K562 (cell line): ENCODE data around the gene SRCAP.

ENCODE experiments used
- EZH2 ChIP-seq: IDR thresholded peaks from 2 replicates; pipeline ENCODE4 v1.6.1; 2012; ENCODE audit warnings: low read depth, mild to moderate bottlenecking, inconsistent platforms, low read length, borderline replicate concordance
- NFATC3 ChIP-seq: fragments of 450-650 bp; IDR thresholded peaks from 2 replicates; pipeline ENCODE4 v1.6.1; 2017; ENCODE audit warnings: mild to moderate bottlenecking
- SMAD4 ChIP-seq: fragments of 250-450 bp; sonication (Bioruptor Pico); conservative IDR thresholded peaks from 2 replicates; pipeline ENCODE4 v1.8.0; 2021; ENCODE audit warnings: inconsistent platforms, mild to moderate bottlenecking, moderate library complexity
- TCF7 ChIP-seq: sonication (generic); IDR thresholded peaks from 2 replicates; pipeline ENCODE4 v1.6.1; 2016; ENCODE audit warnings: antibody characterized with exemption, borderline replicate concordance
- TRIM24 ChIP-seq, 2 experiments: fragments of 450-650 bp; IDR thresholded peaks; 2 replicates each; pipeline ENCODE4 v1.6.1; 2016
- ZBTB7A ChIP-seq: IDR thresholded peaks from 2 replicates; pipeline ENCODE4 v1.6.1; 2011; ENCODE audit warnings: low read depth, mild to moderate bottlenecking, low read length, moderate library complexity, borderline replicate concordance; ENCODE audit not compliant: control insufficient read depth
- ZFPM2 ChIP-seq: fragments of 250-450 bp; sonication (Bioruptor Pico); IDR thresholded peaks from 2 replicates; pipeline ENCODE4 v1.5.1; 2022; ENCODE audit warnings: mild to moderate bottlenecking
- TF ChIP-seq, protein P1 (sequence below): sonication (generic); formaldehyde crosslinking; IDR thresholded peaks from 2 replicates; pipeline ENCODE4 v1.8.0; 2023; ENCODE audit warnings: mild to moderate bottlenecking, missing genetic modification reagents
- TF ChIP-seq, protein P2 (sequence below), 3 experiments: IDR thresholded peaks in 2 of 3; conservative IDR thresholded peaks in 1 of 3; 2 replicates each; pipeline ENCODE4 v1.5.1; 2011 to 2012; ENCODE audit warnings: low read length in 3 of 3, mild to moderate bottlenecking in 3 of 3, control low read depth in 2 of 3, improper control_type of control experiment in 1 of 3, inconsistent platforms in 1 of 3, low read depth in 1 of 3, mixed read lengths in 1 of 3, moderate library complexity in 1 of 3; ENCODE audit not compliant: insufficient read depth in 2 of 3
- TF ChIP-seq, protein P3 (sequence below): sonication (generic); formaldehyde crosslinking; IDR thresholded peaks from 2 replicates; pipeline ENCODE4 v1.8.0; 2022; ENCODE audit warnings: missing genetic modification reagents, mild to moderate bottlenecking, borderline replicate concordance

DNA sequence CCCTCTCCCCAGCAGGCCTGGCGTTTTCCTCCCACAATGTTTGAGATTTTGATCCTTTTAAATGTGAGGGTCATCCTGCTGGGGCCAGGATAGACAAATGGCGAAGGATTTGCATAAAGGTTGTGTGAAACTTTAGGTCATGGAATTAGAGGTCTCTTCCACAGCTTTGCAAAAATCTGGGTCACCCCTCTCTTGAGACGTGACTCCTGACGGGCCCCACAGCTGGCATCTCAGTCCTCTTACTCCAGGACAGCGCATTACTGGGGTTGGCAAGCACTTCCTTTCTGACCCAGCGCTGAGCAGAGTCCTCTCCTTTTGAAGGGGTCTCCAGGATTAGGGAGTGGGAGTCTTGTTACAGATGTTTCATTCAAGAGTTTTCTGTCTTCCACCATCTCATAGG lies 80.6 kb downstream of the SRCAP start:
- TF ChIP-seq, protein P1, sequence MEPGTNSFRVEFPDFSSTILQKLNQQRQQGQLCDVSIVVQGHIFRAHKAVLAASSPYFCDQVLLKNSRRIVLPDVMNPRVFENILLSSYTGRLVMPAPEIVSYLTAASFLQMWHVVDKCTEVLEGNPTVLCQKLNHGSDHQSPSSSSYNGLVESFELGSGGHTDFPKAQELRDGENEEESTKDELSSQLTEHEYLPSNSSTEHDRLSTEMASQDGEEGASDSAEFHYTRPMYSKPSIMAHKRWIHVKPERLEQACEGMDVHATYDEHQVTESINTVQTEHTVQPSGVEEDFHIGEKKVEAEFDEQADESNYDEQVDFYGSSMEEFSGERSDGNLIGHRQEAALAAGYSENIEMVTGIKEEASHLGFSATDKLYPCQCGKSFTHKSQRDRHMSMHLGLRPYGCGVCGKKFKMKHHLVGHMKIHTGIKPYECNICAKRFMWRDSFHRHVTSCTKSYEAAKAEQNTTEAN (CRISPR knock-in tag), result no peak
- no peak for TF ChIP-seq NFATC3
- no peak for TF ChIP-seq EZH2
- TF ChIP-seq, protein P2, sequence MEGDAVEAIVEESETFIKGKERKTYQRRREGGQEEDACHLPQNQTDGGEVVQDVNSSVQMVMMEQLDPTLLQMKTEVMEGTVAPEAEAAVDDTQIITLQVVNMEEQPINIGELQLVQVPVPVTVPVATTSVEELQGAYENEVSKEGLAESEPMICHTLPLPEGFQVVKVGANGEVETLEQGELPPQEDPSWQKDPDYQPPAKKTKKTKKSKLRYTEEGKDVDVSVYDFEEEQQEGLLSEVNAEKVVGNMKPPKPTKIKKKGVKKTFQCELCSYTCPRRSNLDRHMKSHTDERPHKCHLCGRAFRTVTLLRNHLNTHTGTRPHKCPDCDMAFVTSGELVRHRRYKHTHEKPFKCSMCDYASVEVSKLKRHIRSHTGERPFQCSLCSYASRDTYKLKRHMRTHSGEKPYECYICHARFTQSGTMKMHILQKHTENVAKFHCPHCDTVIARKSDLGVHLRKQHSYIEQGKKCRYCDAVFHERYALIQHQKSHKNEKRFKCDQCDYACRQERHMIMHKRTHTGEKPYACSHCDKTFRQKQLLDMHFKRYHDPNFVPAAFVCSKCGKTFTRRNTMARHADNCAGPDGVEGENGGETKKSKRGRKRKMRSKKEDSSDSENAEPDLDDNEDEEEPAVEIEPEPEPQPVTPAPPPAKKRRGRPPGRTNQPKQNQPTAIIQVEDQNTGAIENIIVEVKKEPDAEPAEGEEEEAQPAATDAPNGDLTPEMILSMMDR (IDR thresholded peaks at IDR 0.05 in 2 of 3, conservative IDR thresholded peaks at IDR 0.05 in 1 of 3; ENCODE audit: insufficient read depth in 2 of 3, low read depth in 1 of 3, low read length in 3 of 3), result no peak
- no peak for TF ChIP-seq TRIM24 (IDR thresholded peaks at IDR 0.05)
- no peak for TF ChIP-seq TCF7
- TF ChIP-seq, protein P3, sequence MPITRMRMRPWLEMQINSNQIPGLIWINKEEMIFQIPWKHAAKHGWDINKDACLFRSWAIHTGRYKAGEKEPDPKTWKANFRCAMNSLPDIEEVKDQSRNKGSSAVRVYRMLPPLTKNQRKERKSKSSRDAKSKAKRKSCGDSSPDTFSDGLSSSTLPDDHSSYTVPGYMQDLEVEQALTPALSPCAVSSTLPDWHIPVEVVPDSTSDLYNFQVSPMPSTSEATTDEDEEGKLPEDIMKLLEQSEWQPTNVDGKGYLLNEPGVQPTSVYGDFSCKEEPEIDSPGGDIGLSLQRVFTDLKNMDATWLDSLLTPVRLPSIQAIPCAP (CRISPR knock-in tag), result no peak
- TF ChIP-seq SMAD4 (CRISPR knock-in tag), result no peak
- no peak for TF ChIP-seq ZFPM2 (CRISPR knock-in tag)
- no peak for TF ChIP-seq ZBTB7A
